B cell (primary cell): ENCODE measurements around the gene ITGB4.

Experiments used
- CTCF ChIP-seq: fragments of 200-600 bp; IDR thresholded peaks from one replicate; pipeline ENCODE4 v1.8.0; 2022; ENCODE audit warnings: antibody characterized with exemption, mild to moderate bottlenecking
- EZH2 ChIP-seq: IDR thresholded peaks from 2 replicates; pipeline ENCODE4 v1.6.1; 2012; ENCODE audit warnings: borderline replicate concordance, low read depth, mild to moderate bottlenecking, moderate library complexity, low read length; ENCODE audit not compliant: insufficient read depth, poor library complexity, severe bottlenecking

- no peak for TF ChIP-seq CTCF
- no peak for TF ChIP-seq EZH2
Observed at GRCh38 chr17:75763269-75763607, 42.0 kb downstream of the ITGB4 start.
